ENCODE results near the gene ARPC1A.
A peak's percentile ranks its signal among the peaks of the same experiment; 100 is the strongest.

ARPC1A gene

DNA sequence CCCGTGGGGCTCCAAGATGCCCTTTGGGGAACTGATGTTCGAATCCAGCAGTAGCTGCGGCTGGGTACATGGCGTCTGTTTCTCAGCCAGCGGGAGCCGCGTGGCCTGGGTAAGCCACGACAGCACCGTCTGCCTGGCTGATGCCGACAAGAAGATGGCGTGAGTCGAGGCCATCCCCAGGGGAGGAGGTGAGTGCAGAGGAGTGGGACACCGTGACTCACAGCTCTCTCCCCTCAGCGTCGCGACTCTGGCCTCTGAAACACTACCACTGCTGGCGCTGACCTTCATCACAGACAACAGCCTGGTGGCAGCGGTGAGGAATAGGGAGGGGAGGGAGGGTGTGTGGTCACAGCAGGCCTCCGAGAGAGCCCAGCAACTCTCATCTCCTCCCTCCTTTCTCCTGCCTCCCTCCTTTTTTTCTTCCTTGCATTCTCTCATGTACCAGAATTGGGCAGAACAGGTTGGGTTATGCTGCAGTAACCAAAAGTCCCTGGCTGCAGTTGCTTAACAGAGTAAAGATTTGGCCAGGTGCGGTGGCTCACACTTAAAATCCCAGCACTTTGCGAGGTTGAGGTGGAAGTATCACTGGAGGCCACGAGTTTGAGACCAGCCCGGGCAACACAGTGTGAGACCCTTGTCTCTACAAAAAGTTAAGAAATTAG is 65.4 kb downstream of the ARPC1A start:
- DNase-seq = no peak

DNA sequence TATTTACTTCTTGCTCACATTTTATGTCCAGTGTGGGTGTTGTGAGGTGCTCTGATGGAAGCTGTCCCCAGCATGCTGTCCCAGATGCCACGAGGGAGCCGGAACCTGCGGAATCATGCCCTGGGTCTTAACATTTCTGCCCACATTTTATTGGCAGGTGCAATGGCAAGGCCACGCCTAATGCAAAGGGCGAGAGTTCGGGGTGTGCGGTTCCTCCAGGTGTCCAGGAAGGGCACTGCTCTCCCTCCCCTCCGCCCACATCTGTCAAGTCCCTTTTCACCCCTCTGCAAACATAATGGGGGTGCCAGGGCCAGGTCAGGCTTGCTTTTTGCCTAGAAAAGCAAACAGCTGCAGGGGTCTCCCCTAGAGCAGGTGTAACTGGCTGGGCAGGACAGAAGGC is 66.3 kb downstream of the ARPC1A start:
- no peak for DNase-seq

DNA sequence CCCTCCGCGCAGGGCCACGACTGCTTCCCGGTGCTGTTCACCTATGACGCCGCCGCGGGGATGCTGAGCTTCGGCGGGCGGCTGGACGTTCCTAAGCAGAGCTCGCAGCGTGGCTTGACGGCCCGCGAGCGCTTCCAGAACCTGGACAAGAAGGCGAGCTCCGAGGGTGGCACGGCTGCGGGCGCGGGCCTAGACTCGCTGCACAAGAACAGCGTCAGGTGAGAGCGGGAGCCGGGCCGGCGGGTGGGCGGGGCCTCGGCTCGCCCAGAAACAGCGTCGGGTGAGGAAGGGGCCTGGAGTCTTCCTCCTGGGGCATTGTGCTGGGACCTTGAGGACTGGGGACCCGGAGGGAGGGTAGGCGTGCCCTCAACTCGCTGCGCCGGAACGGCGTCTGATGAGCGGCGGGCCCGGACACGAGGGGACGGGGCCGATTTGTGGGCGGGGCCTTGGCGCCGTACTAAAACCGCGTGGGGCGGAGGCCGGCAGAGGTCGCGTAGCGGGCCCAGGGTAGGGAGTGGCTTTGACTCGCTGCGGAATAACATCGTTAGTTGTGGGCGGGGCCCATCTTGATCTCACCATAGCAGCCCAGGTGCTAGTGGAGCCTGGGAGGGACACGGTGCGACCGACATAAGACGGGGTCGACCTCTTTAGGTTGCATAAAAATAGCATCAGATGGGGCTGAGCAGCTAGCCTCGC is 67.1 kb downstream of the ARPC1A start:
- peak; percentile 61 to 75 (median 68) for DNase-seq

DNA sequence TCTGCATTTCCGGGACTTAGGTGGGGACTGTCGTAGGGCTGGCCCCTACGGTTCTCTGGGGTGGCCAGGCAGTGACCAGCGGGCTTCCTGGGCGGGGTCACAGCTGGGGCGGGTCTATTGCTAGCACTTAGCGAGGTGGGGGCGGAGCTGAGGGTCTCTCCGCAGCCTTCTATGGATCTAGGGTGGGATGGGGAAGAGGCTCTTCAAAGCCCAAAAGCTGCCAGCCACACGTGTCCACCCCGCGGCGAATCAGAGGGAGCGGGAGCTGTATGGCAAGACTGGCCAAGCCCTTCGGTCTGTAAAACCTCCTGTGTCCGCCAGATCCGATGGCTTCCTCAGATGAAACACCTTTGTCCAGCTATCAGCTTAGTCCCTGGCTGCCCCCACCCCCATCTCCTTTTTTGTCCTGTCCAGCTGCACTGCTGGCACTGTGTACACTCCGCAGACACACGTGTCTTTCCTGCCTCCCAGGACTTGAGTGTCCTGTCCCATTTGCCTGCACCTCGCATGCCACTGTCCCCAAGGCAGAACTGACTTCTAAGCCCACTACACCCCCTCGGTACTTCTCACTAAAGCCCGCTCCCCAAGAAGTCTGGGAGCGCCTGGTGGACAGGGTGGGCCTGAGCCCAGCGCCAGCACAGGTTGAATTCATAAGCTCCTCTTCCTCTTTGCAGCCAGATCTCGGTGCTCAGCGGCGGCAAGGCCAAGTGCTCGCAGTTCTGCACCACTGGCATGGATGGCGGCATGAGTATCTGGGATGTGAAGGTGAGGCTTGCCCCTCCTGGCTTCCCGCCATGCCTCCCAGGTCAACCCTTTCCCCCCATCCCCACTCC is 67.9 kb downstream of the ARPC1A start:
- DNase-seq = no peak

DNA sequence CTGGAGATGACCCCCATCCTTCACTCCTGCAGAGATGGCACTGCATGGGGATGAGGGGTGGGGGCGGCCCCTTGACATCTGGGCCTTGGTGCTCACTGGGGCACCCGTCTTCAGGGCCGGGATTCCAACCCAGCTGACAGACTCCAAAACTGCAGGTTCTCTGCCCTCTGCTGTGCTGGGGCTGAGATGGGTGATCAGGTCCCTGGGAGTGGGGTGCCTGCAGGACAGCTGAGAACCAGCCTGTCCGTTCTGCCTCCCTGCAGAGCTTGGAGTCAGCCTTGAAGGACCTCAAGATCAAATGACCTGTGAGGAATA is 68.4 kb downstream of the ARPC1A start:
- no peak for DNase-seq

DNA sequence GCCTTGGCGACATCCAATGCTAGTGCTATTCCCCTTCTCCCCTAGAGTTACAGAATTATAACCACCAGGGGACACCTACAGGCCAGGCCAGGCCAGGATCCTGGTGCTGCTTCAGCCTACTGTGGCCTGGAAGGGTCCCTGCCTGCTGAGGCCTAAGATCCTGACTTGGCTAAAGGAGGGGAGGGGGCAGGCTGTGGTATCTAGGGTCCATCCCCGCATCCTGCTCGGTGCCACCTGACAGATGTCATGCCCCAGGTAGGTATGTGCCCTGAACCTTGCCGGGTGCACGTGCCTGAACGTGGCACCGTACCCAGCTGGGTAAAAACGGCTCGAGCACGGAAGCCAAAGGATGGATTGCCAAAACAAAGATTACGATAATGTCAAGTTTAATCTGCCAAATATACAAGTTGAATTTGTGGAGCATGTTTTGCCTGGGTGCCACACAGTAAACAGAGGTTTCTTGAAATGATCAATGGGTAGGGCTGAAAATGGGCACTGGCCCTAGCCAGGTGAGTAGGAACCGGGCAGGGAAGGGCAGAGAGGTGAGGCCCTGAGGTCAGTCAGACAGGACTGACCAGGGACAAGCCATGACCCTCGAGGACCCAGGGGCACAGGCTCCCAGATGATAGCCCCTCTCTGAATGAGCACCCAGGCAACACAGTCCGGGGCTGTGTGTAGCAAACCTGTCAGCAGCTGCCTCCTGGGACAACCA is 70.1 kb downstream of the ARPC1A start:
- DNase-seq = no peak

DNA sequence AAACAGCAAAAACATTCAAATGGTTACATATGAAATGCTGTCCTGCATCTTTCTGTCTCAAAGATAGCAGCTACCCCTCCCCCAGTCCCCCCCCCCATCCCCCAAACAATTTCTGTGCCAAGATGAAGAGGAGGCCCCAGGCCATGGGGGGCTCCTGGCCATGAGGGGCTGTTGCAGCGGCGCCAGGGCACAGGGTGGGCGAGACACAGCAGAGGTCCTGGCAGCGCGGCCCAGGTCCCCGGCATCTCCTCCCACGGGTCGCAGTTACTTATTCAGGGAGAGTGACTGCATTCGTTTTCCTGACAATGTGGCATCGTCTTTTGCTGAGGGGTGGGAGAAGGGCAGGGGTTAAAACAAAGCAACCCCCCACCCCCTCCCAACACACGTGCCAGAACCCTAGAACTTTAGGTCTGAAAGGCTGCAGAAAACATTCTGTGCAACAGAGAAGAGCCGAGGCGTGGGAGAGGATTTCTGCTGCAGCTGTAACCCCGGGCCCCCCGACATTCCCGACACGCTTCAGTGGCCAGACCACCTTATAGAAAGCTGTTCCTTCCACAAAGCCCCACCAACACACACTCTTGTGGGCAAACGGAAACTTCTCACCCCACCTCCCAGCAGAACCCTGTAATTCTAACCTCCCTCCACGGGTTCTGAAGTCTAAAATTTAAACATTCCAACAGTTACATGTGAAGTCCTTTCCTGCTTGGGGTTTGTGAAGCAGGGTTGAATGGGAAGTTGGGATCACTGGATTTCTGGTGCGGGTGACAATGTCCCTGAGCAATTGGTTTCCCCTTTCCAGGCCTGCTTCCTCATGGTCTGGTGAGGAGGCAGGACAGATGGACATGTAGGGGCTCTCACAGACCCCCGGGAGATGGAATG is 71.0 kb downstream of the ARPC1A start:
- DNase-seq = no peak

DNA sequence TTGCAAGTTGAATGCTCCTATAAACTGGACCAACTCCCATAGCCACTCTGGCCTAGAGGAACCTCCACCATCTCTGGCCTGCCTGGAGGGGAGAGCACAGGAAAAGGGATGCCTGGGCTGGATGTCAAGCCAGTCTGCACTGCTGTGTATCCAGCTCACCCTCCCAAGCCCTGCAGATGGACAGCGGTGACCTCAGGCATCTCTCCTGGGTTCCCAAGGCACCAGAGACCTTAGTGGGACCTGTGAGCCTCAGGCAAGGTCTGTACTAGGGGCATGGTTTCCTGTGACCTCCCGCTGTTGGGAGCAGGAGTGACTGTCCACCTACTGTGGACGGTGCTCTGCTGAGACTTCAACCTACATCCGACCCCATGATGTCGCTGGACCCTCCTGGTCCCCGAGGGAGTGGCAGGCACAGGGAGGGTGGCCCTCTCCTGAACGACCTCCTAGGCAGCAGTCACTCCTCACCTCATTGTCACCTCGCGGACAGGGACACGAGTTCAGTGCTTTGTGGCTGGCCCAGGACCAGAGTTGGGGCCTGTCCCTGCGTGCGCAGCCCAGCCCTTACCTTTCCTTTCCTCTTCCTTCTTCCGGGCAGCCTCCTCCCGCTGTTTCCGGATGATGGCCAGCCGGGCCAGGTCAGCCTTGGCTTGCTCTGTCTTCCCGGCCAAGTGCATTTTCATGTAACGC is 71.7 kb downstream of the ARPC1A start:
- DNase-seq = no peak

DNA sequence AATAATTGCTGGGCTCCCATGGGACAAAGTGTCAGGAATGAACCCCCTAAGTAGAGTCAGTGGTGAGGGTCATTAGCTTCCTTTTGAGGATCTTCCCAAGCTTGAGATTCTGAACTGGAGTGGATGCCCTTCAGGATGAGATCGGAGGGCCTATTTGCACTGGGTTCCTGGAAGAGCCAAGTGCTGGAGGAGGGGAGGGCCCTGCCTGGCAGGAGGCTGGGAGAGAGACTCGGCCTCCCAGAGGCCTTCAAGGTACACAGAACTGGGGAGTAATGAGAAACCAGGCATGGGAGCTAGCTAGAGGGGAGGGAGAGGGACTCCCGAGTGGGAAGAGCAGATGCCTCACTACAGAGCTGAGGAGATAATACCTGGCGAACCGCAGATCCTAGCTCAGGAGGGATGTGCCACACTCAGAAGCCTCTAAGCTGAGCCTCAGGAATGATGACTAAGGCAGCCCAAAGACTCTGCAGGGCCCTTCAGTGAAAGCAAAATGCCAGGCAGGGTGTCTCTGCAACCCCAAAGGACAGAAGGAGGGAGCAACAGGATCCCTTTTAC is 73.3 kb downstream of the ARPC1A start:
- no peak for DNase-seq

DNA sequence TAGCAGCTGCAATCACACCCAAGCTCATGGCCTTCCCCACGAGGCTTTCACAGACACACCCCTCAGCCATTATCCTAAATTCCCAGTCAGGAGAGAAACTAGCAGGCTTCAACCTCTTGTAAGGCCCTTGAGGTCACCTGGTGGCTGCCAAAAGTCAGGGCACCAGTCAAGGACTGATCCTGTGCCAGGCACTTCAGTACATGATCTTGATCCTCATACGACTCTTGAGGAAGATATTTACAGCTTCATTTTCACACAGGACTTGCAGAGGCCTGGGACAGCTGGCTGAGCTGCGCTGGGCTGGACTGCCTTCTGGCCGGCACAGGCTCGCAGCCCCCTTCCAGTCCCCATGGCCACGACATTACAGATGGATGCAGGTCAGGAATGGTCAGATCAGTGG is 73.9 kb downstream of the ARPC1A start:
- DNase-seq = peak in 1 of 4 experiments; percentile 28

DNA sequence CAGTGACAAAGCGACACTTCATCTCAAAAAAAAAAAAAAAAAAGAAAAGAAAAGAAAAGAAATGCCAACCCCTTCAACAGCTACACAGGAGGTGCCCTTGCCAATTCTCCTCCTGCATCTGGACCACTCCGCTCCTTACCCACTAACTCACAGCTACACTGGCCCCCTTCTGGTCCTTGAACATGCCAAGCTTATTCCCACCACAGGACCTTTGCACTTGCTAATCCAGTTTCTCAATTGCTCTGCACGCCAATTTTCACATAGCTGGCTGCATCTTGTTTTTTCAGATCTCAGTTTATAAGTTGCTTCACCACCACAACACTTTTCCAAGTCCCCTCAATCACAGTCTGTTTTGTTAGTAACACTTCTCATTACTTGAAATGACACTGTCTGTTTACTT is 77.2 kb downstream of the ARPC1A start:
- DNase-seq = no peak

DNA sequence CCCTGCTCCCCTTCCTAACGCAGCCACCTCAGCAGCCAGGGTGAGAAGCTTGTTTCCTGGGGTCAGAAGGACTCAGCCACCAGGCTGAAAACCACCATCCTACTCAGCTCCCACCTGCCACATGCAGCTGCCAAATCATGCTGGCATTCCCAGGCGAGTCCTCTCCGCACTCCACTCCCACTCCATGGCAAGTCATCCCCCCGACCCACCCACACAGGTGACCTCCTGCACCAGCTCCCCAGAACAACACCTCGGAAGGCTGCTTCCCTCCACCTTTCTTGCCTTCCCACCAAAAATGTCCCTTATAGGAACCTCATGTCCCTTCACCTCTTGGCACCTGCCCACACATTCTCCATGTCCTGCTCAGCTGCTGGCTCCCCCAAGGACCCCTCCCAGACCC is 78.1 kb downstream of the ARPC1A start:
- no peak for DNase-seq

DNA sequence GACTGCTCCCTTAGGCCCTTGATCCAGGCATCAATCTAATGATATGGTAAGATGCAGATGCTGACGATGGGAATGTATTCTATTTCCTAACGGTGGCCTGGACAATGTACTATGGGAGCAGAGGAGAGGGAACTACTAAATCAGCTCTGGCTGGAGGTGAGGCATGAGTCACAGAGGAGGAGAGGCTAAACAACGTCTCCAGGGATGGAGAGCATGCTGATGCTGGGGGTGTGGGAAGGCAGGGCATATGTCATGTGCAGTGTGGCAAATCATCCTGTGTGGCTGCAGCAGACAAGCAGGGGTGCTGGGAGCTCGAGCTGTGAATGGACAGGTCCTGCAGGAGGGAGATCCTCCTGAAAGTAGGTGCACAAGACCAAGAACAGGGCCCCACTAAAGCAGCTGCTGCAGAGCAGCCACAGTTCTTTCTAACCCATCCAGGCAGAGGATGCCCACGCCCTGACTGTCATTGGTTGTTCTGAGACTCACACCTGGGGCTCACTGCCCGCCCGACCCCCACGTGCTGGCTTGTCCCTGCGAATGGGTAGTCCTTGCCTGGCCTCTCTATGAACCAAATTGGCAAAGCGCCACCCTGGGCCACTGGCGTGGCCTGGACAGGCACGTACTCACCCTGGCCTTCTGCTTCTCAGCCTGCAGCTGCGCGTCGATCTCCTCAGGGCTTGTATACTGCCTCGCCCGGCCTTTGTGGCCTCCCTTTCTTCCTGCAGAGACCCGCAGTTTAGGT is 78.7 kb downstream of the ARPC1A start:
- DNase-seq = no peak

DNA sequence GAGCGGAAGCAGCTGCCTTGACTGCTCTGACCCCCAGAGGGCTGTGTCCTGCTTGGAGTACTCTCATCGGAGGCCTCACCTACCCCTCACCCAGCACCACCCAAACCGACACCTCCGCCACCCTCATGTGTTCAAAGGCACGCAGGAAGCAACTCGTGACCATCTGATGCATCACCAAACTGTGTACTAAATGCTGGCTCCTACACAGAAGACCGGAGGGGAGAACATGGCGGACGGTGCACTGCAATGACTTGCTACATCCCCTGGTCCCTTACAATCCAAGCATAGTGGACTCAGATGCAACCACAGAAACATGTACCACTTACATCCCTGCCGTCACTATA is 79.3 kb downstream of the ARPC1A start:
- DNase-seq = no peak

DNA sequence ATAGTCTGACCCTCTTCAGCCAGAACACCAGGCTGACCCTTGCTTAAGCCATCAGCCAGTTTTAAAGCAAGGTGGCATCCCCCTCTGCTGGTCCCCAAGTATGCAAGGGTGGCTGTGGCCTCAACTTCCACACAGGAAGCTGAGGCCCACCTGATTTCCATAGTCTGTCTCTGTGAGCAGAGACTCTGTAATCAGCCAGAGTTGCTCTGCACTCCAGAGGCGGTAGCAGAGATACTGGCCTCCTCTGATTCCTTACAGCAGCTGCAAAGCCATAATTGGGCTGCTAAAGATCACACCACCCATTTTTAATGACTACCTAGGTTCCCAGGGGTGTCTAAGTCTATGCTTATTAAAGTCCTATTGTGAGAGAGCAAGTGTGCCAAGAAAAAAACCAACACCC is 80.9 kb downstream of the ARPC1A start:
- DNase-seq = no peak

DNA sequence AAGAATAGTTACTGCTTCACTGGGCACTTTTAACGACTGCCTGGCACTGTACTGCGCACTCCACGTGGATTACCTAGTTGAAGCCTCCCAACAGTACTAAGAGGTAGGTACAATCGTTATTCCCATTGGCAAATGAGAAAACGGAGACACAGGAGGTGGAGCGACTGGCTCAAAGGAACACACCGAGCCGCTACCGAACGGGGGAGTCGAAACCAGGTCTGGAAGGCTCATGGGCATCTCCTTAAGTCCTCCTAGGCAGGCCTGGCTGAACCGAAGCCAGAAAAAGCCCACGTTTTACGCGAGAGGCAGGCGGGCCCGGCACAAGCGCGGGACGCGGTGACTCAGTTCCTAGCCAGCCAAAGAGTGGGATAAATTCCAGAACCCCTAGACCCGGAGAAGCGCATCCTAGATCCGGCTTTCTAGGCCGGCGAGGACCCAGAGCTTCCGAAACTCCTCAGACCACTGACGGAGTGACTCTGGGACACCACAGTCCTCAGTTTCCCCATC is 82.2 kb downstream of the ARPC1A start:
- peak; percentile 48 to 67 (median 62) for DNase-seq

DNA sequence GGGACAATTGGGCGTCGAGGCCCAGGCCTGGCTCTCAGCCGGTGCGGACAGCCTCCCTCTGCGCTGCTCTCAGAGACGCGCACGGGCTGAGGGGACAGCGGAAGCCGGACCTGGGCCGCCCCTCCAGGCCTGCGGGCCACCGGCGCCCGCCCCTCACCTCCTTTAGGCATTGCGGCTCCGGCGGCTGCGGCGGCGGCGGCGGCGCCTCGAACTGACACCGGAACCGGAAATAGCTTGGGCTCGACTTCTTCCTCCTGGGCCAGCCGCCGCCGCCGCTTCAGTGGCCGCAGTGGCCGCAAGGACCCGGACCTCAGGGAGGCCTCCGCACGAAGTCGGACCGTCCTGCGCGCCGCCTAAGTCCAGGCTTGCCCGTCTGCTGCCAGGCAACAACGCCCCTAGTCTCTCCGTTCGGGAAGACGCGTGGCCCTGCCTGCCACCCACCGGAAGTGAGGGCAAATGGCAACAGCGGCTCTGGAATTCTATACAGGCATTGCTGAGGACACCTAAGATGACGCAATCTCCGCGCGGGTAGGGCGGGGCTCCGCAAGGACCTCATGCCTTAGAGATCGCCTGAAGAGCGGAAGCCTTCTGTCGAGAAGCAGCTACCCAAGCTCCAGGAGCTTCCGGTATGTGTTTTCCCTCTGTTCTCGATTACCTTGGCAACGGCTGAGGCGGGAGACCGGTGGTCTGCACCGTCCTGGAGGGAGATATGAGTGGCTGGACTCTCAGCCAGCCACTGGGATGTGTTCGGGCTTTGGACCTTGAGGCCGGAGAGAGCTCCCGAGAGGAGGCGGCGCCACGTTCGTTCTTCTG is 82.9 kb downstream of the ARPC1A start, which contains the start of the genes BUD31 and PDAP1:
Gene BUD31 (plus strand): TSS at position 591 of the 813 bp plus-strand sequence. CDS start 2,124 bp downstream, outside the sequence.
Gene PDAP1 (minus strand): TSS at position 219 of the 813 bp plus-strand sequence. CDS start 49 bp downstream, at position 170.
- DNase-seq = peak; percentile 95 to 97 (median 96)

DNA sequence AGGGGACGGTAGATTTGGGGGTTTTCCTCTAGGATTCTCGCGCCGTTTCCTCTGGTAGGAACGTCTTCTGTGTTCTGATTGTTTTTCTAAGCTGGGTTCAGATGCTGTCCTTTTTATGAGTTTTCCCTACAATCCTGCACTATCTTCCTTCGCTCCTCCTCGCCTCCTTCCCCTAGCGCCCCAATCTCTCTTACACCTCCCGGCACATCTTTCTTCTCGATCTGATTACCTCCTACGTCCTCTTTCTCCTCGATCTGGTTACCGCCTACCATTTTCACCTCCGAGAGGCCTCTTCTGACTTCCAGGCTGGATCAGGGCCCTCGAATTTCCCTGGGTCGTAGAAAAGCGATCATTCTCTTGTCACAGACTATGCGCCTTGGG is 83.5 kb downstream of the ARPC1A start:
- peak in 2 of 4 experiments; percentile 26 to 28 for DNase-seq

DNA sequence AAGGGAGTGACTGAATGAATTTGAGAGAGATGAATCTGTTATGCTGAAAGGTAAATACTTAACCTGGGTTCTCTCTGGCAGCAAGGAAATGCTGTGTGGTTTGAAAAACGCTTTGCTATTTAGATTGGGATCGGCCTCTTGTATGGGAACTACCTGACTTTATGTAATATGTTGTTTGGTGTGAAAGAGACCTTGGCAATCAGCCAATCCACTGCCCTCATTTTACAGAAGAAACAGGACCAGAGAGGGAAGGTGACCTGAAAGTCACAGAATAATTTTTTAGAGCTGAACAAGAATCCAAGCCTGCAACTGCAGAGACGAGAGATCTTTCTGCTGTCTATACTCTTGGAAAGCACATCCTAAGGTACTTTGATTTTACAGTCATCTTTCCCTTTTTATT is 84.1 kb downstream of the ARPC1A start:
- DNase-seq = peak in 2 of 4 experiments; percentile 13 to 28

All from suppressor macrophage (primary cell).